Prostate gland (tissue), 2 donors: ENCODE results near the gene TAF1L.

Experiments used
- POLR2A ChIP-seq: fragments of 450-650 bp; IDR thresholded peaks from one replicate; pipeline ENCODE4 v1.6.1; 2016; ENCODE audit warnings: antibody characterized with exemption, mild to moderate bottlenecking
- POLR2AphosphoS5 ChIP-seq: sonication (generic); formaldehyde crosslinking; IDR thresholded peaks from one replicate; pipeline ENCODE4 v1.6.1; 2017; ENCODE audit warnings: antibody characterized with exemption
- TF ChIP-seq, protein P1 (sequence below), 4 experiments: fragments of 200-600 bp in 2 of 4; fragments of 450-650 bp in 2 of 4; sonication (generic) in 2 of 4; IDR thresholded peaks; 1 replicate in 3 of 4; 2 replicates in 1 of 4; pipeline ENCODE4 v1.5.1; 2016 to 2019; ENCODE audit warnings: antibody characterized with exemption in 4 of 4, mild to moderate bottlenecking in 2 of 4, moderate library complexity in 2 of 4

DNA sequence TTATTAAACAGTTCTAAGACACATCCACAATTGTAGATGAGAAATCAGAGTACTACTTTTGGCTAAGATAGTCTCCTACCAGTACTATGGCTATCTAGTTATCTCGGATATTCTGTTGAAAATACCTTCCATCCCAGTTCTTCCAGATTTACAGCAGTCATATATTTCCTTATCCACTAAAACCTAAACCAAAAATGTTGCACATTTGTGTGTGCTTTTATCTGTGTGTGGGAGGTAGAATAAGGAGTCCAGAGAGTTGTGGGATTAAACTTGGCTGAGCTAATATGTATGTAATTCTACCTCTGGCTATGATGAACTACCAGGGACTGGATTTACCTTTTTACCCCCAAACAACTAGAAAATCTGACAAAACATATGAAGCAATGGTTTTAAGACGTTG, 45.0 kb downstream of the TAF1L start:
- TF ChIP-seq POLR2A: no peak
- TF ChIP-seq, protein P1, sequence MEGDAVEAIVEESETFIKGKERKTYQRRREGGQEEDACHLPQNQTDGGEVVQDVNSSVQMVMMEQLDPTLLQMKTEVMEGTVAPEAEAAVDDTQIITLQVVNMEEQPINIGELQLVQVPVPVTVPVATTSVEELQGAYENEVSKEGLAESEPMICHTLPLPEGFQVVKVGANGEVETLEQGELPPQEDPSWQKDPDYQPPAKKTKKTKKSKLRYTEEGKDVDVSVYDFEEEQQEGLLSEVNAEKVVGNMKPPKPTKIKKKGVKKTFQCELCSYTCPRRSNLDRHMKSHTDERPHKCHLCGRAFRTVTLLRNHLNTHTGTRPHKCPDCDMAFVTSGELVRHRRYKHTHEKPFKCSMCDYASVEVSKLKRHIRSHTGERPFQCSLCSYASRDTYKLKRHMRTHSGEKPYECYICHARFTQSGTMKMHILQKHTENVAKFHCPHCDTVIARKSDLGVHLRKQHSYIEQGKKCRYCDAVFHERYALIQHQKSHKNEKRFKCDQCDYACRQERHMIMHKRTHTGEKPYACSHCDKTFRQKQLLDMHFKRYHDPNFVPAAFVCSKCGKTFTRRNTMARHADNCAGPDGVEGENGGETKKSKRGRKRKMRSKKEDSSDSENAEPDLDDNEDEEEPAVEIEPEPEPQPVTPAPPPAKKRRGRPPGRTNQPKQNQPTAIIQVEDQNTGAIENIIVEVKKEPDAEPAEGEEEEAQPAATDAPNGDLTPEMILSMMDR (IDR thresholded peaks at IDR 0.05): no peak
- TF ChIP-seq POLR2AphosphoS5: no peak
